GM19099 (cell line): ENCODE results near the gene TIMP4.

Source experiments
- POLR2A ChIP-seq: IDR thresholded peaks from 3 replicates; pipeline ENCODE4 v1.6.1; 2011; ENCODE audit warnings: low read depth; ENCODE audit not compliant: insufficient read length; ENCODE audit errors: extremely low read depth

TIMP4 gene

GRCh38 chr3:12177126-12177525, 18.4 kb upstream of the TIMP4 start:
- TF ChIP-seq POLR2A, result no peak

- no peak for TF ChIP-seq POLR2A
These were observed 17.2 kb upstream of the TIMP4 start for GRCh38 chr3:12175844-12176453.

DNA sequence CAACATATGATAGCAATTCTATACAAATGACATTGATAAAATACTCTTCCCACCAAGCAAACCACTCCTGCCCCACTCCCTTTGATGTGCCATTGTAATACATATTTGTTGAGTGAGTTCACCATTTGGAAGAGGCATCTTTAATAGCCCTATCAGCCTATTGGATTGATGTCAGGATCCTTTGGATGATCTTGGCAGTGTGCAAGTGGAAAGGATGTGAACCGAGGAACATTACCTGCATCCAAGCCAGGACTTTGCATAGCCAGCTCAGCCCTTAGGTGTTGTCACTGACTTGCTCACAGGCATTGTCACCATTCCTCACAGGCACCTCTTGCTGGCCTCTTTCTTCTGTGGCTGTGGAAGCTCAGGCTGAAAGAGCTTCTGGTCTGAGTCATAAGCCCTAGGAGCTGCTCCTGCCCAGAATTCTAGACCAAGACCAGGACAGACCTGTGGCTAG, 16.5 kb upstream of the TIMP4 start:
- no peak for TF ChIP-seq POLR2A

GRCh38 chr3:12170207-12170606, 11.5 kb upstream of the TIMP4 start:
- TF ChIP-seq POLR2A, result no peak

DNA sequence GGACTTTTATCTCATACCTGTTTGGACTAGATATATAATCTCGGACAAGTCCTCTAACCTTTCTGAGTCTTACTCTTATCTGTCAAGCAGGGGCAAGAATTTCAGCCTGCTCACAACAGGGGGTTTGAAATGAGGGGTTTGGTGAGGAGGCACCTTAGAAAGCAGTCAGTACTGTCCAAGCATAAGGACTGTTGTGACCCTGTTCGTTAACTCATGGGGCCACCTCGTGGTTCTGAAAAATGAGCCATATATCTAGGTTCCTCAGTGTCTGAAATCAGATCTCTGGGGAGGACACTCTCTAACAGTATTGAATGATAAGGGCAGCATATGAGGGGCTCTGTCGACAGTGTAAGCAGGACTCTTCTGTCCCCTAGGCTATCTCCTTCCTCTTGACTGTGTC, 7.2 kb upstream of the TIMP4 start:
- TF ChIP-seq POLR2A, result no peak

- no peak for TF ChIP-seq POLR2A
These were observed 502 bp upstream of the TIMP4 start for GRCh38 chr3:12159227-12159601.

- TF ChIP-seq POLR2A, result no peak
These were observed 1.7 kb downstream of the TIMP4 start for GRCh38 chr3:12157026-12157425.

GRCh38 chr3:12155828-12156227, 2.9 kb downstream of the TIMP4 start:
- no peak for TF ChIP-seq POLR2A

DNA sequence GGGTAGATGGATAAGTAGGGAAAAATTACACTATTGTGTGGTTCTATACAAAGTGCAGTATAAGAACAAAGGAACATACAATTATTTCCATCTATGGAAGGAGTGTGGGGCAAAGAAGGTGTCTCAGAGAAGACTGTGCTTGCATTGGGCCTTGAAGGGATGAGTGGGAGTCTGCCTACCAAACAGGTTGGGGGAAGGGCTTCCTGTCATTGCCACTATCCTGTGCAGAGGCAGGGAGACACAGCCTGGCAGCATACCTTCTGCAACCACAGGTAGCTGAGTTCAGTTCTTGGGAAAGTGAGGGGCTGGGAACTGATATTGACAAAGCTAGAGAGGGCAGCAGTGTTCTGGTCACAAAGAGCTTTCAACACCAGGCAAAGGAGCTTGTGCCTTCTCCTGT, 3.4 kb downstream of the TIMP4 start:
- no peak for TF ChIP-seq POLR2A

DNA sequence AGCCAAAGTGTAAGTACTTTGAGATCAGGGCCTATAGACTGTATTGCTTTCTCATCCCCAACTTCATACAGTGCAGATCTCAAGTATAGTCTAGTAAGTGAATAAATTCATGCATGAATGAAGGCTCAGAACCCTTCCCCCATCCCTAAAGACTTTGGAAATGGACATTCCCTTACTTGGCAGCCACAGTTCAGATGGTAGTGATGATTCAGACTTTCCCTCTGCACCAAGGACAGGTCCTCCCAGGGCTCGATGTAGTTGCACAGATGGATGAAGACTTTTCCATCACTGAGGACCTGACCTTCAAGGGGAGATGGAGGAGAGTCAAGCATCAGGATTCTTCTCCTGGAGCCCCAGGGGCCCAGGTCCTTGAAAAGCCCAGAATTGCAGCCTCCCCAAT, 4.6 kb downstream of the TIMP4 start:
- TF ChIP-seq POLR2A, result no peak

DNA sequence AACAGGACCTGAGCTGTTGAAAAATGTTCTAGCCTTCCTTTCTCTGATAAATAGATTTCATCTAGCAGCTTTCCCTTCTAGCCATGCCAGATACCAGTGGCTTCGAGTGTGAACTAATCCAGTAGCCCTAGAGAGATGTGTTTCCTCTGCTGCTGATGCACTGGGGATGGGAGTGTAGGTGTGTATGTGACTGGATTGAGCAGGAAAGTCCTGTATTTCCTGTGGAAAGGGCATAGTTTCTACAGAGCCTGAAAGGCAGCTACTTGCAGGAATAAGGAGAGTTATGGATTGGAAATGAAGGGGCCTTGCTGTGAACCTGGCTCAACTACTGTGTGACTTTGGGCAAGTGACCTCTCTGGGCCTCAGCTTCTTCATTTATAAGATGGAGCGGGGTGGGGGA, 8.6 kb downstream of the TIMP4 start:
- TF ChIP-seq POLR2A, result no peak

GRCh38 chr3:12149029-12149428, 9.7 kb downstream of the TIMP4 start:
- no peak for TF ChIP-seq POLR2A

- TF ChIP-seq POLR2A, result no peak
These were observed 10.3 kb downstream of the TIMP4 start for GRCh38 chr3:12148183-12148940.

GRCh38 chr3:12147049-12147780, 11.5 kb downstream of the TIMP4 start:
- no peak for TF ChIP-seq POLR2A

- no peak for TF ChIP-seq POLR2A
These were observed 14.7 kb downstream of the TIMP4 start for GRCh38 chr3:12143949-12144504.
